Ishikawa (cell line): ENCODE data around the gene HNRNPM.

Experiments
- CEBPB ChIP-seq: IDR thresholded peaks from 2 replicates; pipeline ENCODE4 v1.6.1; 2012
- CREB1 ChIP-seq: IDR thresholded peaks from 2 replicates; pipeline ENCODE4 v1.6.1; 2012; ENCODE audit warnings: low read depth
- EGR1 ChIP-seq: IDR thresholded peaks from 2 replicates; pipeline ENCODE4 v1.6.1; 2012
- EP300 ChIP-seq: IDR thresholded peaks from 2 replicates; pipeline ENCODE4 v1.6.1; 2012; ENCODE audit warnings: borderline replicate concordance
- FOXM1 ChIP-seq: IDR thresholded peaks from 2 replicates; pipeline ENCODE4 v1.6.1; 2012; ENCODE audit warnings: low read depth, borderline replicate concordance
- NFIC ChIP-seq: IDR thresholded peaks from 2 replicates; pipeline ENCODE4 v1.6.1; 2012
- RAD21 ChIP-seq: IDR thresholded peaks from 2 replicates; pipeline ENCODE4 v1.6.1; 2012; ENCODE audit warnings: low read depth
- TAF1 ChIP-seq: IDR thresholded peaks from 2 replicates; pipeline ENCODE4 v1.6.1; 2012; ENCODE audit warnings: low read depth, mild to moderate bottlenecking
- TCF12 ChIP-seq: IDR thresholded peaks from 2 replicates; pipeline ENCODE4 v1.6.1; 2012; ENCODE audit warnings: low read depth
- TEAD4 ChIP-seq: IDR thresholded peaks from 2 replicates; pipeline ENCODE4 v1.6.1; 2012
- YY1 ChIP-seq: IDR thresholded peaks from 2 replicates; pipeline ENCODE4 v1.6.1; 2012; ENCODE audit warnings: low read depth
- ZBTB7A ChIP-seq: IDR thresholded peaks from 2 replicates; pipeline ENCODE4 v1.6.1; 2012; ENCODE audit warnings: low read depth
- TF ChIP-seq, protein P1 (sequence below): IDR thresholded peaks from 2 replicates; pipeline ENCODE4 v1.6.1; 2012
- TF ChIP-seq, protein P2 (sequence below): IDR thresholded peaks from 2 replicates; pipeline ENCODE4 v1.6.1; 2012
- TF ChIP-seq, protein P3 (sequence below): IDR thresholded peaks from 2 replicates; pipeline ENCODE4 v1.6.1; 2012; ENCODE audit warnings: low read depth, mild to moderate bottlenecking

Gene HNRNPM

GRCh38 chr19:8488365-8488764 lies 43.6 kb downstream of the HNRNPM start:
- TF ChIP-seq YY1 = no peak
- TF ChIP-seq EGR1 = no peak
- TF ChIP-seq ZBTB7A = no peak
- TF ChIP-seq FOXM1 = no peak
- no peak for TF ChIP-seq TEAD4
- no peak for TF ChIP-seq CEBPB
- no peak for TF ChIP-seq CREB1
- TF ChIP-seq EP300 = no peak
- no peak for TF ChIP-seq RAD21
- no peak for TF ChIP-seq NFIC
- TF ChIP-seq, protein P1, sequence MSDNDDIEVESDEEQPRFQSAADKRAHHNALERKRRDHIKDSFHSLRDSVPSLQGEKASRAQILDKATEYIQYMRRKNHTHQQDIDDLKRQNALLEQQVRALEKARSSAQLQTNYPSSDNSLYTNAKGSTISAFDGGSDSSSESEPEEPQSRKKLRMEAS = no peak

- no peak for TF ChIP-seq FOXM1
Measured at GRCh38 chr19:8489561-8490394, 45.0 kb downstream of the HNRNPM start.

DNA sequence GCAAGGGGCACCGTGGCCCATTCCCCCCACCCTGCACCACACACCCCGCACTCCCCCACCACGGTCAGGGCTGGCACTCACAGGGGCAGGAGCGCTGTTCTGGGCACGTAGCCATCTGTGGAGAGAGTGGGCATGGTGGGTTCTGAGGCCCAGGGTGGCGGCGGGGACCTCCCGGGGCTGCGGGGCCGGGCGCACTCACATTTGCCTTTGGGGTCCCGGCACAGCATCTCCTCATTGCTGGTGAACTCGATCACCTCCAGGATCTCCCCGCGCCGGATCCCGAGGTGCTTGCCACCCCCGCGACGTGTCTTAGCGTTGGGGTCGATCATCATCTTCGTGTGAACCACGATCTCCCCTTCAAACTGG lies 45.6 kb downstream of the HNRNPM start:
- TF ChIP-seq CREB1 (no peak), TCF12 (no peak), YY1 (no peak)

- TF ChIP-seq TEAD4 = no peak
- TF ChIP-seq CEBPB = no peak
- TF ChIP-seq, protein P2, sequence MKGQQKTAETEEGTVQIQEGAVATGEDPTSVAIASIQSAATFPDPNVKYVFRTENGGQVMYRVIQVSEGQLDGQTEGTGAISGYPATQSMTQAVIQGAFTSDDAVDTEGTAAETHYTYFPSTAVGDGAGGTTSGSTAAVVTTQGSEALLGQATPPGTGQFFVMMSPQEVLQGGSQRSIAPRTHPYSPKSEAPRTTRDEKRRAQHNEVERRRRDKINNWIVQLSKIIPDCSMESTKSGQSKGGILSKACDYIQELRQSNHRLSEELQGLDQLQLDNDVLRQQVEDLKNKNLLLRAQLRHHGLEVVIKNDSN = no peak
- no peak for TF ChIP-seq NFIC
- no peak for TF ChIP-seq EP300
- TF ChIP-seq, protein P1 = no peak
- TF ChIP-seq EGR1 = no peak
- no peak for TF ChIP-seq TAF1
- TF ChIP-seq TCF12 = no peak
- TF ChIP-seq FOXM1 = no peak
- no peak for TF ChIP-seq RAD21
- TF ChIP-seq CREB1 = no peak
- TF ChIP-seq YY1 = no peak
- TF ChIP-seq ZBTB7A = no peak
Measured at GRCh38 chr19:8490873-8491272, 46.1 kb downstream of the HNRNPM start.

DNA sequence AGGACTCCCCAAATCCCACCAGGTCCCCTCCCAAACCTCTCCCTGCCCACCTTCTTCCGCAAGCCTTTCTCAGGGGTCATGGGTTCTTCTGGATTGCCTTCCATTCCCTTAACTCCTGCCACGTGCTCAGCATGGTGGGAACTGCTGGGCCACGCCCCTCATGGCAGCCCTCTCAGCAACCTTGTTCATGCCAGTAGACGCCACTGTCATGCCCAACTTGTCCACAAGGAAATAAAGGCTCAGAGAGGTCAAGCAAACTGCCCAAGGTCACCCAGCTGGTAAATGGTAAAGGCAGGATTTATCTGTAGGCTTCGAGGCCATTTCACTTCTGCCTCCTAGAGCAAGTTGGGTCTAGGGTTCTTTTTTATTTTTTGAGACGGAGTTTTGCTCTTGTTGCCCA lies 46.8 kb downstream of the HNRNPM start:
- TF ChIP-seq YY1 = no peak
- TF ChIP-seq, protein P2 = no peak
- no peak for TF ChIP-seq ZBTB7A

- TF ChIP-seq EGR1 (no peak), FOXM1 (no peak), EP300 (no peak), TAF1 (no peak), TCF12 (no peak), CREB1 (no peak), CEBPB (no peak), ZBTB7A (no peak), NFIC (no peak), RAD21 (no peak), TEAD4 (no peak), YY1 (no peak)
- TF ChIP-seq, protein P2 = no peak
- TF ChIP-seq, protein P3, sequence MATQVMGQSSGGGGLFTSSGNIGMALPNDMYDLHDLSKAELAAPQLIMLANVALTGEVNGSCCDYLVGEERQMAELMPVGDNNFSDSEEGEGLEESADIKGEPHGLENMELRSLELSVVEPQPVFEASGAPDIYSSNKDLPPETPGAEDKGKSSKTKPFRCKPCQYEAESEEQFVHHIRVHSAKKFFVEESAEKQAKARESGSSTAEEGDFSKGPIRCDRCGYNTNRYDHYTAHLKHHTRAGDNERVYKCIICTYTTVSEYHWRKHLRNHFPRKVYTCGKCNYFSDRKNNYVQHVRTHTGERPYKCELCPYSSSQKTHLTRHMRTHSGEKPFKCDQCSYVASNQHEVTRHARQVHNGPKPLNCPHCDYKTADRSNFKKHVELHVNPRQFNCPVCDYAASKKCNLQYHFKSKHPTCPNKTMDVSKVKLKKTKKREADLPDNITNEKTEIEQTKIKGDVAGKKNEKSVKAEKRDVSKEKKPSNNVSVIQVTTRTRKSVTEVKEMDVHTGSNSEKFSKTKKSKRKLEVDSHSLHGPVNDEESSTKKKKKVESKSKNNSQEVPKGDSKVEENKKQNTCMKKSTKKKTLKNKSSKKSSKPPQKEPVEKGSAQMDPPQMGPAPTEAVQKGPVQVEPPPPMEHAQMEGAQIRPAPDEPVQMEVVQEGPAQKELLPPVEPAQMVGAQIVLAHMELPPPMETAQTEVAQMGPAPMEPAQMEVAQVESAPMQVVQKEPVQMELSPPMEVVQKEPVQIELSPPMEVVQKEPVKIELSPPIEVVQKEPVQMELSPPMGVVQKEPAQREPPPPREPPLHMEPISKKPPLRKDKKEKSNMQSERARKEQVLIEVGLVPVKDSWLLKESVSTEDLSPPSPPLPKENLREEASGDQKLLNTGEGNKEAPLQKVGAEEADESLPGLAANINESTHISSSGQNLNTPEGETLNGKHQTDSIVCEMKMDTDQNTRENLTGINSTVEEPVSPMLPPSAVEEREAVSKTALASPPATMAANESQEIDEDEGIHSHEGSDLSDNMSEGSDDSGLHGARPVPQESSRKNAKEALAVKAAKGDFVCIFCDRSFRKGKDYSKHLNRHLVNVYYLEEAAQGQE = no peak
- TF ChIP-seq, protein P1 = no peak
Measured at GRCh38 chr19:8494158-8494557, 49.4 kb downstream of the HNRNPM start.

DNA sequence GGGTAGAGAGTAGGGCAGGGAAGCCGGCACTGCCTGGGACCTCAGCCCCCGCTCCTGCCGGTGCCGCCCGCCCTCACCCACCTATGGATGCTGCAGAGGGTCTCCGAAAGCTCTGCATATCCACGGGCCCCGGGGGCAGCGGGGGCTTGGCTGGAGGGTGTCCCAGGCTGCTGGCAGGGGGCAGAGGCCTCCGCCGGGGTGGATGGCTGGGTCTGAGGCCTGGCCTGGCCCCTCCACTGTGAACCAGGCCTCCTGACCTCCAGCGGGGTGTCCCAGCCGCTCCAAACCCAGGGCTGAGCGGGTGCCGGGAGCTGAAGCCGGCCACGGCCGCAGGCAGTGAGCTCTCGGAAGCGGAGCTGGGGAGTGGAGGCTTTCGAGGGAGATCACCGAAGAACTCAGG lies 53.5 kb downstream of the HNRNPM start:
- TF ChIP-seq YY1 (no peak), EGR1 (no peak), EP300 (no peak), RAD21 (no peak)
- TF ChIP-seq, protein P1 = no peak
- TF ChIP-seq, protein P2 = no peak
